Astrocyte of the cerebellum (primary cell): ENCODE results near the gene HECW1.
A peak's percentile ranks its signal among the peaks of the same experiment; 100 is the strongest.

Experiments
- DNase-seq: peaks from one replicate; pipeline ENCODE4 v3.0.0-alpha.2; 2011; ENCODE audit warnings: low read depth
- H3K4me3 ChIP-seq: 2 replicates; pipeline ENCODE4 v1.5.1; 2011; ENCODE audit warnings: mild to moderate bottlenecking, low read depth, low read length, moderate library complexity
- in situ Hi-C: cut with HindIII; loops from 2 replicates; pipeline ENCODE4 v1.10.0; 2017; ENCODE audit warnings: low sequenced_read_pairs
- TF ChIP-seq, protein P1 (sequence below): IDR thresholded peaks from 2 replicates; pipeline ENCODE4 v1.5.1; 2012; ENCODE audit warnings: low read length, low read depth, moderate library complexity, mild to moderate bottlenecking; ENCODE audit errors: missing control alignments

Gene HECW1

DNA sequence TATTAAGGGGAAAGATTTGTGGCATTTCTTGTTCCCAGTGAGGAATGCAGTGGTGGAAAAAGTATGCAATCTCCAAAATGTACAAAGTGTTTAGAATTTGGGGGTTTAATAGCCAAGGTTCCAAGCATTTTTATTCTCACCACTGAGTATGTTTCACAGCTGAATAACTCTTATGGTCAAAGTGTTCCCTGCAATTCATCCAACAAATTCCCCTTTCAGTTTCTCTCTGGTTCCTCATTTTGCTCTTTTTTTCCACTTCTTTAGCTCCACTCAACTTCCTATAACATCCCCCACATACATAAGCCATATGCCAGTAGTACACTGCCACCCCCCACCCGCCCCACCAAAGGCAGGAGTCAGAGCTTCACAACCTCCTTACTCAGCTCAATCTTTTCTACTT is 4.6 kb downstream of the HECW1 start:
- peak; percentile 57 for DNase-seq
- in situ Hi-C loops = no loop called here
- TF ChIP-seq, protein P1, sequence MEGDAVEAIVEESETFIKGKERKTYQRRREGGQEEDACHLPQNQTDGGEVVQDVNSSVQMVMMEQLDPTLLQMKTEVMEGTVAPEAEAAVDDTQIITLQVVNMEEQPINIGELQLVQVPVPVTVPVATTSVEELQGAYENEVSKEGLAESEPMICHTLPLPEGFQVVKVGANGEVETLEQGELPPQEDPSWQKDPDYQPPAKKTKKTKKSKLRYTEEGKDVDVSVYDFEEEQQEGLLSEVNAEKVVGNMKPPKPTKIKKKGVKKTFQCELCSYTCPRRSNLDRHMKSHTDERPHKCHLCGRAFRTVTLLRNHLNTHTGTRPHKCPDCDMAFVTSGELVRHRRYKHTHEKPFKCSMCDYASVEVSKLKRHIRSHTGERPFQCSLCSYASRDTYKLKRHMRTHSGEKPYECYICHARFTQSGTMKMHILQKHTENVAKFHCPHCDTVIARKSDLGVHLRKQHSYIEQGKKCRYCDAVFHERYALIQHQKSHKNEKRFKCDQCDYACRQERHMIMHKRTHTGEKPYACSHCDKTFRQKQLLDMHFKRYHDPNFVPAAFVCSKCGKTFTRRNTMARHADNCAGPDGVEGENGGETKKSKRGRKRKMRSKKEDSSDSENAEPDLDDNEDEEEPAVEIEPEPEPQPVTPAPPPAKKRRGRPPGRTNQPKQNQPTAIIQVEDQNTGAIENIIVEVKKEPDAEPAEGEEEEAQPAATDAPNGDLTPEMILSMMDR = no peak
- no peak overlapping the region for H3K4me3 ChIP-seq

DNA sequence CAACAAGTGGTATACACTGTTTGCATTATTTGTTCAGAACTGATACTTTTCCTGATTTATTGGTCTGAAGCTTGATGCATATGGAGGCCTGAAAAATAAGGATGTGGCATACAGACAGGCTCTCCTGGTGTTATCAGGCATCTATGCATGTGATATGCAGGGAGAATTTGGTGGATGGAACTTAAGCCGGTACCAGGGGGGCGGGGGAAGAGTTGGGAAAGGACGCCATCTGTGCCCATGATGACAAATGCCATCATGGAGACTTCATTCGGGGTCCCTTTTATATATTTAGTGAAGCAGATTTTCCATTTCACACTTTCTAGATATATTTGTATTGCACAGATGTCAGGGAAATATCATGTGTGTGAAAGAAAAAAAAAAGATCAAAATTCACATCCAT is 5.4 kb downstream of the HECW1 start:
- no peak for DNase-seq
- H3K4me3 ChIP-seq = no peak overlapping the region
- TF ChIP-seq, protein P1 = no peak
- in situ Hi-C loops = no loop called here

DNA sequence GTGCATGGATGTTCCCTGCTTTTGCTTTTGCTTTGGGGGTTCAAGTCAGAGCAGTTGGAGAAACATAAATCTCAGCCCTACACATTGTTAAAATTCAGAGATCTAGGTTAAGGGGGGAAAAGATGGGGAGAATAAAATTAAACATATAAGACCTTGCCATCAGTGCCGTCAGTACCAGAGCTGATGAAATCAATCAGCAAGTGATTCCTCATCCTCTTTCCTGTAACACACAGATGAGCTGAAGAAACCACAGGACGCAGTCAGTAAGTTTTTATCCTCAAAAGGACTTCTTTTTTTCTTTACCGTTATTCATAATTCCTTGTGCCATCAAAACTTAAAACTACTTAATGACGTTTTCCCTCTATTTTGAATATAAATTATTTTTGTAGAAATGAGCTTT is 5.9 kb downstream of the HECW1 start:
- H3K4me3 ChIP-seq = no peak overlapping the region
- DNase-seq = no peak
- TF ChIP-seq, protein P1 = no peak
- in situ Hi-C loops = no loop called here

DNA sequence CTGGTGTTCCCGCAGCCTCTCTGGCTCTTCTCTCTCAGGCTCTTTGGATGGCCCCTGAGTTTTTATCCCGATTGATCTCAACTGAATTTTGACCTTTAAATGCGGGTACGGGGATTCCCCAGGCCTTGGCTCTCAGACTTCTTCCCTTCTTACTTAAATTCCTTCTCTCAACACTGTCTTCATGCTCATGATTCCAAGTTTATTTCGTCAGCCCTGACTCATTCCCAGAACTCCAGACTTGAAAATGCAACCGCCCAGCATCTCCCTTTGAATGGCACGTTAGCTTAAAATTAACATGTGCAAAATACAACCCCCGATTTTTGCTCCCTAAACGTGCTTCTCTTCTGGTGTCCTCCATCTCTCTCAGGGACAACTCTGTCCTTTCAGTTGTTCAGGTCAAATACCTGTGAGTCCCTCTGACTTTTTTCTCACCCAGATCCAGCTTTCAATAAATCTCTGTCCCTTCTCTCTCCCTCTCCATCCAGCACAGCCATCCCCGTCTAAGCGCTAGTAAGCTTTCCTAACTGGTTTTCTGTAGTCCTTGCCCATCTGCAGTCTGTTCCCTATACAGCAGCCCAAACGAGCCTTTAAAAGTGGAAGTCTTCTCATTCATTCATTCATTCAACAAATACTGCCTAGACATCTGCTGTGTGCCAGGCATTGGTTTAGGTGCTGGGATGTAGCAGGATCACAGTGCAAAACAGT is 7.1 kb downstream of the HECW1 start:
- H3K4me3 ChIP-seq = no peak overlapping the region
- in situ Hi-C loops = no loop called here
- TF ChIP-seq, protein P1 = no peak
- peak; percentile 47 for DNase-seq

DNA sequence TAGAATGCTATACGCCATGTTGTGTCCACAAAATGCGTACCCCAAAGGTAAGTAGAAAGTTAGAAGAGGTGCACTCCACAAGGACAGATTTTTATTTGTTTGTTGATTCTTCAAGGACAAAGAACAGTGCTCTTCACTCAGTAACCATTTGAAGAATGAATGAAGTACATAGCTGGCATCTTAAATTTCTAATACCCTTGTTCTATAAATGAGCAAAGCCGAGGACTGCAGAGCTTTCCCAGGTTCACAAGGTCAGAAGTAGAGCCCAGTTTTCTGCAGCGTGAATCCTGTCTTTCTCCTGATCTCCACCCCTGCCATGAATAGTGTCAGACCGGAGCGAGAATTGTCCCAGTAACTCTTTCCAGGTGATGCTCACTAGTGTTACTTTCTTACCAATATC is 9.5 kb downstream of the HECW1 start:
- H3K4me3 ChIP-seq = no peak overlapping the region
- in situ Hi-C loops = no loop called here
- TF ChIP-seq, protein P1 = no peak
- DNase-seq = no peak

DNA sequence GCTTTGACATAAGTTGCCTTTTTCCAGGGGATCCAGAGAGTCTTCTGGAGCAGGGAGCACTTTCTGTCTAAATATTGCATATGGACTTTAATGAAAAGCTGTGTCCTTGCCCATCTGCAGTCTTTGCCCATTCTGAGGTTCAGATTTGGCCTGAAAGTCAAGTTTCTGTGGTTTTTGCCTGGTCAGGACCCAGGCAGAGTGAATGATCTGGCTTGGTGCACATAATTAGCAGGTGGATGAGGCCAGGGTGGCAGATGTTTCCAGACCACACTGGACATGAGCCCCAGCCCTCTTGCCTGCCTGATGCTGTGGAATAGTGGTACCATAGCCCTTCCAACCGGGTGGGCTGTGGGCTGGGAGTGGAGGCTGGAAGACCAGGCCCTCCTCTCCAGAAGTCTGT is 11.0 kb downstream of the HECW1 start:
- H3K4me3 ChIP-seq = no peak overlapping the region
- in situ Hi-C loops = no loop called here
- TF ChIP-seq, protein P1 = no peak
- DNase-seq = no peak
